HUDEP-2 (cell line): ENCODE measurements around the gene HLA-DPA1.
"Not testable (repeated sequence)": the region's sequence is repeated elsewhere in the genome, so short reads cannot be mapped to it uniquely, and the experiment has no call there.

Source experiments
- DNase-seq, 76 experiments: peaks; one replicate each; lab custom pipeline; 2025; ENCODE audit not compliant: unreplicated experiment in 76 of 76; lab: John Stamatoyannopoulos, UW

Gene HLA-DPA1

GRCh38 chr6:33073431-33073871, at the start of gene HLA-DPA1:
TSS of gene HLA-DPA1 (minus strand) at chr6:33073649.
- DNase-seq = peak in 6 of 76 experiments; percentile 3 to 29 (median 20)

GRCh38 chr6:33123181-33123580, 49.7 kb upstream of the HLA-DPA1 start:
- DNase-seq = no peak

- DNase-seq = no peak
These were observed 46.6 kb upstream of the HLA-DPA1 start for GRCh38 chr6:33120001-33120400.

- DNase-seq = peak in 30 of 76 experiments; percentile 4 to 66 (median 45)
These were observed 45.2 kb upstream of the HLA-DPA1 start for GRCh38 chr6:33118525-33119123.

GRCh38 chr6:33117811-33118277, 44.4 kb upstream of the HLA-DPA1 start:
- DNase-seq = no peak

GRCh38 chr6:33116841-33117711, 43.6 kb upstream of the HLA-DPA1 start:
- no peak for DNase-seq

GRCh38 chr6:33116417-33116816, 43.0 kb upstream of the HLA-DPA1 start:
- DNase-seq = no peak

- no peak for DNase-seq
These were observed 41.0 kb upstream of the HLA-DPA1 start for GRCh38 chr6:33114406-33114805.

GRCh38 chr6:33113755-33114154, 40.3 kb upstream of the HLA-DPA1 start:
- DNase-seq = no peak

GRCh38 chr6:33112148-33112547, 38.7 kb upstream of the HLA-DPA1 start:
- peak in 23 of 76 experiments; percentile 1 to 60 (median 22) for DNase-seq

- DNase-seq = no peak
These were observed 34.9 kb upstream of the HLA-DPA1 start for GRCh38 chr6:33108307-33108706.

- no peak for DNase-seq
These were observed 34.2 kb upstream of the HLA-DPA1 start for GRCh38 chr6:33107641-33108040.

- DNase-seq = no peak
These were observed 32.7 kb upstream of the HLA-DPA1 start for GRCh38 chr6:33105916-33106871.

- no peak for DNase-seq
These were observed 31.9 kb upstream of the HLA-DPA1 start for GRCh38 chr6:33105386-33105785.

- no peak for DNase-seq
These were observed 31.4 kb upstream of the HLA-DPA1 start for GRCh38 chr6:33104887-33105286.

- no peak for DNase-seq
These were observed 30.3 kb upstream of the HLA-DPA1 start for GRCh38 chr6:33103776-33104175.

- not testable (repeated sequence) for DNase-seq
These were observed 27.8 kb upstream of the HLA-DPA1 start for GRCh38 chr6:33101121-33101737.

GRCh38 chr6:33095681-33096080, 22.2 kb upstream of the HLA-DPA1 start:
- DNase-seq = no peak

GRCh38 chr6:33093855-33094254, 20.4 kb upstream of the HLA-DPA1 start:
- DNase-seq = no peak

- no peak for DNase-seq
These were observed 18.9 kb upstream of the HLA-DPA1 start for GRCh38 chr6:33092385-33092784.
